Superior temporal gyrus (tissue), 1 donor: Measurements from ENCODE around the gene TMEM237.

Experiments
- DNase-seq: peaks from one replicate; pipeline ENCODE4 v3.0.0-alpha.2; 2016; ENCODE audit errors: extremely low spot score

Gene TMEM237

DNA sequence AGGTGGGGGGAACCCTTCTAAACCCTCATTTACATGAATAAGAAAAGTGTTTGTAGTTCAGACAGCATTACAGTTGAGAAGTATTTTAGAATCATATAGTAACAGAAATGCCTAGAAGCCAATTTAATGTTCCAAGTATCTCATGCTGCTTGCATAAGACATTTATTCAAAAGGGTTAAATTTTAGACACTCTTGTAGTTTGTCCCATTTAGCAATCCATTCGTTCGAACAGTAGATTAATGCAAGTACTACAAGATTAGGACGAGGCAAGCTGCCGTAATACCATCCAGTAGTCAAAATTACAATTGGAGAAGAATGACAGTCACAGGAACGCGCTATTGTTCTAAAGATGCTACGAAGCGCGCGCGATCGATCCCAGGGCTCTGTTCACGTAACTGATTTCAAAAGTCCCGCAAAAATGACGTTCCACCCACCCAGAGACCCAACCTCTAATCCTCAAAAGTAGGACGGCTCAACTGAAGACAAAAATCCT is 1.2 kb downstream of the TMEM237 start:
- no peak for DNase-seq

DNA sequence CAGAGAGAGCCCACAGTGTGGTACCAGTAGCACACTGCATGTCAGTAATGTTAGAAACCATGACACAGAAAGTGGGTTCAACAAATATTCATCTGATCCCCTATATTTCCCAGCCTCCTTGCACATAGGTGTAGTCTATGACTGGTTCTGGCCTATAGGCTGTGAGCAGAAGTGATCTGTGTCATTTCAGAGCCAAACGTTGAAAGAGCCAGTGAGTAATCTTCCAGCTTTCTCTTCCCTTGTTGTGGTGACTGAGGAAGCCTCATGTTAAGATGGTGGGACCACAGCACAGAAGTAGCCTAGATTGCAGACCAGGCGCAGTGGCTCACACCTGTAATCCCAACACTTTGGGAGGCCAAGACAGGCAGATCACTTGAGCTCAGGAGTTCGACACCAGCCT is 4.1 kb downstream of the TMEM237 start:
- no peak for DNase-seq

DNA sequence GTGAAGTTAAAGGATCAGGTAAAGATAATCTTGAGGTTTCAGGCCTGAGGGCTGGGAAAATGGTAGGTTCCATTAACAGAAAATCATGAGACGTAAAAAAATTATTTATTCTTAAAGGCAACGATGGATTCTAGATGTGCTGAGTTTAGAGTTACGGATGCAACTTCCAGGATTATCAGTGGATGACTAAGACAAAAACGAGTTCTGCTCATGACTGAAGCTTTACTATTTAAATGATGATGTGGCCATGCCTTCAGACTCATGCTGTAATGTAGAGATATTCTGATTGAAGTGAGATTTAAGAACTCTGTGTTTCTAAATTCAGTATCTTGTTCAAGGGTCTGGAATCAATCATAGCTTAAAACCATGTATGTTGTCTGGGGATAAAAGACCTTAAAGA is 5.0 kb downstream of the TMEM237 start:
- DNase-seq = no peak

DNA sequence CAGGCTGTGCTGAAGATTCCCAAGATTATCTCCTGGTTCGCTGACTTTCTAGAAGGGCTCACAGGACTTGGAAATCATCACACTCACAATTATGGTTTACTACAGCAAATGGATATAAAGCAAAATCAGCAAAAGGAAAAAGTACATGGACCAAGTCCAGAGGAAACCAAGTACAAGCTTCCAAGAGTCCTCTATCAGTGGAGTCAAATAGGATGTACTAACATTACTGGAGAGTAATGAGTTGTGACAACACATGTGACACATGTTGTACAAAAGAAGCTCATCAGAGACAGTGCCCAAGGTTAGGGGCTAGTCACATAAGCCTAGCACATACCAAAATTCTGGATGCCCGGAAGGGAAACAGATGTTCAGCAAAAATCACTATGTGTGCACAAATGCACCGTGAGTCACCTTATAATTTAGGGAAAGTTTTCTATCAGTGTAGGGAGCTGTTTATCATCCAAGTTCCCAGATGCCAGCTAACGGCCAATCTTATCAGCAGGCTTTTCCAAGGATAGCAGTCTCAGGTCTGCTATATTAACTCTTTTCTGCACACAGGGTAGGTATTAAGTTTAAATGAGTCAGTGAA is 9.5 kb downstream of the TMEM237 start:
- no peak for DNase-seq

DNA sequence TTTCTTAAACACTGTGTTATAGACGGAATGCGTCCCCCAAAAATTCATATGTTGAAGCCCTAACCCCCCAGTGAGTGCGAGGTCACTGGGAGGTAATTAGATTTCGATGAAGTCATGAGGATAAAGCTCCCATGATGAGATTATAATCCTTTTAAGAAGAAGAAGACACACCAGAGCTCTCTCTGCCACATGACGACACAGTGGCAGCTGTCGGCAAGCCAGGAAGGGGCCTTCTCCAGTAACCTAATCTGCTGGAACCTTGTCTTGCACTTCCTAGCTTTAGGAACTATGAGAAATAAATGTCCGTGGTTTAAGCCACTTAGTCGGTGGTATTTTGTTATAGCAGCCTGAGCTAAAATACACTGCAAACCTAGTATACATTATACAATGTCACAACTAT is 12.3 kb downstream of the TMEM237 start:
- DNase-seq = no peak

DNA sequence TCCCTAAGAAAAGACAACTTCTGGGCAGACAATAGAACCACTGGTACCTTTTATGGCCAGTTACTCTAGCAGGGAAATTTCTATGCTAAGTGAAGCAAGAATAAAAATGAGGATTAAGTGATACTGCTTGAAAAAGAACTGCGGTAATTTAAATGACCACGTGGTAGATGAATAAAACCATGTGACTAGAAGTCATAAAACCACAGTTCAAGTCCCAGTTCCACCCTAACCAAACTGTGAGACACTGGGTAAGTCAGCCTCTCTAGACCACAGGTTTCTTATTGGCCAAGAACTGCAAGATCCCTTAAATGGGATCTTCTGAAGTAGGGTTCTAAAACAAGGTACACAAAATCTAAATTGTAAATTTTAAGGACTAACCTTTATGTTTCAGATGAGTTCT is 12.7 kb downstream of the TMEM237 start:
- DNase-seq = no peak

DNA sequence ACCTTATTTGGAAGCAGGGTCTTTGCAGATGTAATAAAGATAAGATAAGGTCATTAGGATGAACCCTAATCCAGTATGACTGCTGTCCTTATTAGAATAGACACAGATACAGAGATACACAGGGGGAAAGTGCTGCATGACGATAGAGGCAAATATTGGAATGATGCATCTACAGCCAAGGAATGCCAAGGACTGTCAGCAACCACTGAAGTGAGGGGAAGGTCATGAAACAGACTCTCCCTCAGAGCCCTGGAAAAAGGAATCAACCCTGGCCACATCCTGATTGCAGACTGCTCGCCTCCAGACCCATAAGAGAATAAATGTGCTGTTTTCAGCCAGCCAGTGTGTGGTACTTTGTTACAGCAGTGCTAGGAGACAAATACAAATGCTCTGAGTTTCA is 14.8 kb downstream of the TMEM237 start:
- no peak for DNase-seq

DNA sequence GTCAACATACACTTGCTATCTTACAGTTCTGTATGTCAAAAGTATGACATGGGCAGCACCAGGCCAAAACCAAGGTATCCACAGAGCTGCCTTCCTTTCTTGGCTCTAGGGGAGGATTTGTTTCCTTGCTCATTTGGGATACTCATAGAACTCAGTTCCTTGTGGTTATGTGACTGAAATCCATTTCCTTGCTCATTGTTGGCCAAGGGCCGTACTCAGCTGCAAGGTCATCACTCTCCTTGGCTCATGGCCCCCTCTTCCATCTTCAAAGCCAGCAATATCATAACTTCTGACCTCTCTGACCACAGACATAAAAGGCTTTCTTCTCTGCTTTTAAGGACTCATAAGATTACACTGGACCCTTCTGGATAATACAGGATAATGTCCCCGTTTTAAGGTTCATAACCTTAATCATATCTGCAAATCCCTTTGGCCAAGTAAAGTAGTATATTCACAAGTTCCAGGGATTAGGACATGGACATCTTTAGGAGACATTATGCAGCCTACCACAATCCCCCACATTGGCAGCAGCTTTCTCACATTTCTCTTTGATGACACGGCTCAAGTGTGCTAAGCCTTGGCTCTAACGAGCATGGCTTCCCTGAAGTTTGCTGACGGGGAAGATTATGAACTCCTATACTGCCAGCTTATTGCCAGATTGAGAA is 20.9 kb downstream of the TMEM237 start:
- no peak for DNase-seq

DNA sequence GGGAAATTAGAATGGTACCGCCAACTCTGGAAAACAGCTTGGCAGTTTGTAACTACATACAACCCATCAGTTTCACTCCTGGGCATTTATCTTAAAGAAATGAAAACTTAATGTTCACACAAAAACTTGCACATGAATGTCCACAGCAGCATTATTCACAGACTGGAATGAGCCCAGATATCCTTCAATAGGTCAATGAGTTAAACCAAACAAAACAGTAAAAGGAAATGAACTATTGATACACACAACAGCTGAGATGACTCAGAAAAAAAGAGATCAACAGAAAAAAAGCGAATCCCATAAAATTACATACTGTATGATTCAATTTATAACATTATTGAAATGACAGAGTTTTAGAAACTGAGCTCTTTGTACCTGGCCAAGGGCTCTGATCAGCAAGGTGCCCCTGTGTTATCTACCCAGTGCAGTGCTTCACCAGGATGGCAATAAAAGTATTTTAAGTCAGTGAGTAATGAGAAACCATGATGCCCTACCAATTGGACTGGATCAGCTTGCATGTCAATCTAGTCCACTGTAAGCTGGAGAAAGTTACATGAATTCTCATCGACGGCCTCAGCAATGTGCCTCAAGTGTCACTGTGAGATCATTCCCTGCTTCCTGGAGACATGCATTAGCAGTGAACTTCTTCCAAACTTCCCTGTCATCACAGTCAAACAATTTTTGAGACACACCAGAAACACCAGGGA is 21.9 kb downstream of the TMEM237 start:
- DNase-seq = no peak

DNA sequence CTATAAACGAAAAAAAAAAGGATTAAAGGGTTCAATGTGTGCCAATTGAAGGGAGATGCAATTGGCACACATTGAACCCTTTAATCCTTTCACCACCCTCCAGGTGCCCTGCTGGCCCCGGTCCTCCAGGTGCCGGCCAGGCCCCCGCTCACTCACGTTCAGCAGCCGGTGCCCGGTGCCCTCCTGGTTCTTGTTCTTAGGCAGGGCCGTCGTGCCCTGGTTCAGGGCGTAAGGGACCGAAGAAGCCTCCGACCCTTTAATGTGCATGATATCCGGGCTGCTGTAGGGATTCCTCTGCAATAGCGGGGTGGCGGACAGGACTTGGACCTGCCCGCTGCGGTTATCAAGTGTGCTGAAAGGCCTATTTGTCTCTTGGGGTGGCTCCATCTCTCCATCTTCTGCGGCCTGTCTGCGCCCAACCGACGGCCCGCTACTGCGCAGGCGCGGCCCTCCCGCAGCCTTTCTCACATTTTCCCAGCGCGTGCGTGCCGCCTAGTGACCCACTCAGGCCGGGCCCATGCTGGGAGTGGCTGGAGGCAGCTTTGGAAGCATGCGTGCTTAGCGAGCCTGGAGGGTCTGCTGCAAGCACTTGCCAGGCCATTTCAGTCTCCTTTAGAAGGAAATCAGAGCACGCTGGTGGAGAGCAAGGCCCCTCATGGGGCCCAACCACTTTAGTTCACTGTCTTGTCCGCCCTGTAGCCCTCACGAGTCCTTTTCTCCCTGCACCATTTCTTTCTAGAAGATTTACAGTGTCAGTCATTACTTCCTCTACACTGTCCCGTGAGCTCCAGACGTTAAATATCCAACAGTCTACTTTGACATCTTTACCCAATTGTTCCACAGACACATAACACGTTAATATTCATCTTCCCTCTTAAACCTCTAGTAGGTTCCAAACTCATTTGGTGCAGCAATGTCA is 24.3 kb downstream of the TMEM237 start:
- DNase-seq = peak; percentile 31

DNA sequence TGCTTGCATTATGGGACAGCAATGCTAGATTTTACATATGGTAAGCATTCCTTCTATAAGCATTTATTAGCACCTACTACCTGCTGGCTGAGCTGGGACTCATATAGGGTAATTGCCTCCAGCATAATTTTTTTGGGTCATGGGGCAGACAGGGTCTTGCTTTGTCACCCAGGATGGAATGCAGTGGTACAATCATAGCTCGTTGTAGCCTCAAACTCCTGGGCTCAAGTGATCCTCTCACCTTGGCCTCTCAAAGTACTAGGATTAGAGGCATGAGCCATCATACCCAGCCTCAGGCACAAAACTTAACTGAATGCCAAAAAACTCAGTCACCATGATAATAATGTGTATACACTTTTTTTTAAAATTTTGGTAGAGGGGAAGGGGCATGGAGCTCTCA is 35.3 kb downstream of the TMEM237 start:
- no peak for DNase-seq

DNA sequence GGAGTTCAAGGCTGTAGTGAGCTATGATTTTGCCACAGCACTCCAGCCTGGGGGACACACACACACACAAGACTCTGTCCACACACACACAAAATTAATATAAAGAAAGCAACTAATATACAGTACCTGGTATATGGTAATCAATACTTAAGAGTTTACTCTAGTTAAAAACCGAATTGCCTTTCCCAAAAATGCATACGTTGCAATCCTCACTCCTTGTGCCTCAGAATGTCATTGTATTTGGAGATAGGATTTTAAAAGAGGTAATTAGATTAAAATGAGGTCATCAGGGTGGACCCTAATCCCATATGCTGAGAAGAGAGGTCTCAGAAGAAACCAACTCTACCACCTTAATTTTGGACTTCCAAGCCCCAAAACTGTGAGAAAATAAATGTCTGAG is 35.7 kb downstream of the TMEM237 start:
- no peak for DNase-seq

DNA sequence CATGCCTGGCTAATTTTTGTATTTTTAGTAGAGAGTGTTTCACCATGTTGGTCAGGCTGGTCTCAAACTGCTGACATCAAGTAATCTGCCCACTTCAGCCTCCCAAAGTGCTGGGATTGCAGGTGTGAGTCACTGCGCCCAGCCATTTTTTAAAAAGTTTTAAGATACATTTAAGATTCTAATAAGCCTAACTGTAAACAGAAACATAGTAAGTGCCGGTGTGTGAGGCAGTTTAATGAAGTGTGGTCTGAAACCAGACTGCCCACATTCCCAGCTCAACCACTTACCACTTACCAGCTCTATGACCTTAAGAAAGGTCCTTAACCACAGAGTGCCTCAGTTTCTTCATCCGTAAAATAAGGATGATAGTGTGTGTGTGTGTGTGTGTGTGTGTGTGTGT is 42.4 kb downstream of the TMEM237 start:
- no peak for DNase-seq

DNA sequence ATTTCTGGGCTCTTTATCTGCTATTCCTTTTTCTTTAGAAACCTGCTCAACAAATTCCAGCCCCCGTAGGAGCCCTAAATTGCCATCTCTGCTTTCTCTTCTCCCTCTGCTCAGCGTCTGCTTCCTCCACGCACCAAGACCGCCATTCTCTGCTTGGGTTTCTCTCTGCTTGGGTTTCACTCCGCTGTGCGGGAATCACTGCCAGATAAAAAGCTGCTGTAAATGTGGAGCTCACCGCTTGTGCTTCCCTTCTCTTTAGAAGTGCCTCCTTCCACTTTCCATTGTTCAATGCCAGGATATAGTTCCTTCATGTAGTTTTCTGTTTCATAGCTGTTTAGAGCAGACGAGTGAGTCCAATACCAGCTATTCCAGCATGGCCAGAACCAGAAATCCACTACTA is 45.9 kb downstream of the TMEM237 start:
- no peak for DNase-seq

DNA sequence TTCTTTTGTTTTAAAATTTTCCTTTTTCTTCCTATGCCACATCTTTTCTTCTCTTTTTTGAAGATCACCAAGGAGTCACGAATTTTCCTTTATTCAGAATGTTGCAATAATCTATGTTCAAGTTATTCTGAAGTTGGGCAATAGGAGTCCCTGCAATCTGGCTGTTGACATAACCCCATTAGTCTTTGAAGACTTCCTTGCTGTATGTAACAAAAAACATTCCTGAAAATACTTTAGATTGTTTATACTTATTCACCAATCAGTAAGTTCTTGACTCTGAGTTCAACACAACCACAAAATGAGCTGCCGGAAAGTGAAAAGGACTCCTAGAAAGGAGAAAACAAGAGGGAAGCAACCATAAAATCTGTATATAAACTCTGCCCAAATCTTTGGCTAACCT is 62.8 kb downstream of the TMEM237 start:
- no peak for DNase-seq

DNA sequence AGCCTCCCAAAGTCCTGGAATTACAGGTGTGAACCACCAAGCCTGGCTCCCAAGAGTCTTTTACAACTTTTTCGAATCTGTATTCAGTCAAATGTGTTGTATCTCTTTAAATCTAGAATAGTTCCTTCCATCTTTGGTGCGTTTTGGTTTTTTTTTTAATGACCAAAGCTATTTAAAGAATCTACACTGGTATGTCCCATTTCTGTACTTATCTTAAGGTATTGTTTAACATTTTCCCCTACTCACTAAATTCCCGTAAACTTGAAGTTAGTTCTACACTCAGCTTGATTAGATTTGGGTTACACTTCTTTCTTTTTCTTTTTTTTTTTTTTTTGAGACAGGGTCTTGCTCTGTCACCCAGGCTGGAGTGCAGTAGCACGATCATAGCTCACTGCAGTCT is 63.8 kb downstream of the TMEM237 start:
- DNase-seq = no peak

DNA sequence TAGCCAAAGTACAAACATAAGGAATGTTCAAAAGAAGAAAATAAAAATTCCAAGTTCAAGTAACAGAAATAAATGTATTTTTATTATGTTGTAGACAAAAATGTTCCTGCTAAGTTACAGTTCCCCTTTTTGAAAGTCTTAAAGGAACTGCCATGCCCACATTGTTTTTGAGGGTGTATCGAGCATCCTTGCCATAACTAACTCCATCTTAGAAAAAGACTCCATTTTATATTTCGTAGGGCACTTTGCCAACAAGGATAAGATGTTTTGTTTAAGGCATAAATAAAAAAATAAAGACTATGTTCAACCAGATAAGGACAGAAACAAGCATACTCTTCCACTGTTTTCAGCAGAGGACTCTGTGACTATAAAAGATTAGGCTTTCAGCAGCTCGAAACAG is 67.3 kb downstream of the TMEM237 start:
- no peak for DNase-seq

DNA sequence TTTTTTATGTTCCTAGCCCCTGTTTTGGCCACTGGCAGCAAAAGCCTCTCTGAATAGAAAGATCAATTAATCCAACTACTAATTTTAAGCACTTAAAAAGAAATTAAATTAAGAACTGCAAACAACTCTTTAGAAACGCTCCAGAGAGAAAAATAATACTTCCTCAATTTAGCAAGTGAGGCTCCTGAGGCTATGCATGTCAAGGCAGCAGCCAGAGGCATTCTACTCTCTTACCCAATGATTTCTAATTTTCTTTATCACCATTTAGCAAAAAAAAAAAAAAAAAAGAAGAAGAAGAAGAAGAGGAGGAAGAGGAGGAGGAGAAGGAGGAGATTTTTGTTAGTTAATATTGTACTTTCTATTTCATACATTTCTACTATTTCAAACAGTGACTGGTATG is 68.5 kb downstream of the TMEM237 start:
- no peak for DNase-seq

DNA sequence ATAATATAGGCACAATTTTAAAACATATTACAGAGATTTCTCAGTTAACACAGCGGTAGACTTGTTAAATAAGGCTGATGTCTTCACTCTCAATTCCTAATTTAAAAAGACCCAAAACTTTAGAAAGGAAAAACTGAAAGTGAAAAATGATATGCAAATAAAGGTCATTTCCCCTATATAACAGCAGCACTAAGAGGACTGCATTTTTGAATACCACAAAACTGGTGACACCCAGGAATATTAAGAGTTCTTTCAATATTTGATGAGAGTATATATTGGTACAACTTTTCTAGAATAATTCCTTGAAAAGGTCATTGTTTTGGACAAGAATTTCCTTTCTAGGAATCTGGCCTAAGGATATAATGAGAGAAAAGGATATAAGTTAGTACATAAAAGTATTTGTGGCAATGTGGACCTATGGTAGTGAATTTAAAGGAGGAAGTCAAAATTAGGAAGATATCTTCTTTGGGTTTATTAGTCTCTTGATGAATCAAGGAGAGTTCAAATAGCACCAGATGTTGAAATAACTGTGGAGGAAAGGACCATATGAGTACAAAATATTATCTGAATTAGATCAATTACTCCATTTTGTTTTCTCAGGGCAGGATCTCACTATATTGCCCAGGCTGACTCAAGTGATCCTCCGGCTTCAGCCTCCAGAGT is 70.3 kb downstream of the TMEM237 start:
- no peak for DNase-seq
